B cell (primary cell): Measurements from ENCODE around the gene PTH1R. TPM values are rescaled to one million over a fixed set of nuclear protein-coding genes. Genes with fewer than 3 reads are reported as not detected.

Experiments used
- ATAC-seq: fragments of 200-7000 bp; cut with Tn5 transposase; one replicate; pipeline ENCODE4 v1.10.0; 2021; ENCODE audit warnings: low read depth, mild to moderate bottlenecking, moderate number of reproducible peaks, moderate library complexity
- CTCF ChIA-PET: fragments of 350-600 bp; sonication (Branson Sonifier 250); formaldehyde crosslinking; loops from one replicate; lab custom pipeline; 2021; ENCODE audit warnings: antibody characterized with exemption, inconsistent platforms; lab: Charles Lee
- POLR2A ChIA-PET: fragments of 350-600 bp; sonication (Branson Sonifier 250); formaldehyde crosslinking; loops from one replicate; lab custom pipeline; 2021; ENCODE audit warnings: antibody characterized with exemption; lab: Charles Lee
- DNase-seq: peaks from one replicate; pipeline ENCODE4 v3.0.0; 2013
- H2AFZ ChIP-seq: 2 replicates; pipeline ENCODE4 v1.6.1; 2012; ENCODE audit warnings: mild to moderate bottlenecking, low read depth, low read length; ENCODE audit not compliant: insufficient read depth, poor library complexity, severe bottlenecking
- H3K27ac ChIP-seq, 2 donors: 1 replicate in 1 of 2; 2 replicates in 1 of 2; pipeline ENCODE4 v1.5.1; 2012 to 2013; ENCODE audit warnings: low read length in 2 of 2, mild to moderate bottlenecking in 2 of 2, moderate library complexity in 1 of 2
- H3K27me3 ChIP-seq, 4 experiments: fragments of 200-600 bp in 1 of 4; sonication (generic) in 1 of 4; replicated peaks in 1 of 4; 1 replicate in 2 of 4; 2 replicates in 2 of 4; pipeline versions ENCODE4 v1.6.1 to v1.7.0; 2013 to 2016; ENCODE audit warnings: low read length in 3 of 4, mild to moderate bottlenecking in 2 of 4, mixed read lengths in 1 of 4, moderate library complexity in 1 of 4; ENCODE audit not compliant: insufficient read depth in 4 of 4, control insufficient read depth in 3 of 4; ENCODE audit errors: control extremely low read depth in 1 of 4
- H3K36me3 ChIP-seq, 2 experiments: replicated peaks in 1 of 2; 1 replicate in 1 of 2; 2 replicates in 1 of 2; pipeline versions ENCODE4 v1.6.1 to v1.7.1; 2013; ENCODE audit warnings: low read length in 1 of 2; ENCODE audit not compliant: insufficient read depth in 2 of 2, control insufficient read depth in 1 of 2; ENCODE audit errors: control extremely low read depth in 1 of 2, extremely low read depth in 1 of 2
- H3K4me1 ChIP-seq, 2 donors: fragments of 200-600 bp in 1 of 2; sonication (generic) in 1 of 2; 1 replicate in 1 of 2; 2 replicates in 1 of 2; pipeline versions ENCODE4 v1.5.1 to v1.6.1; 2013 to 2017; ENCODE audit warnings: low read length in 2 of 2; ENCODE audit not compliant: control insufficient read depth in 2 of 2, insufficient read depth in 2 of 2
- H3K4me2 ChIP-seq: replicated peaks from 2 replicates; pipeline ENCODE3; 2012; ENCODE audit warnings: mild to moderate bottlenecking, low read depth, low read length; ENCODE audit not compliant: poor library complexity, severe bottlenecking
- H3K4me3 ChIP-seq, 5 experiments: fragments of 200-600 bp in 1 of 5; sonication (generic) in 1 of 5; 1 replicate in 3 of 5; 2 replicates in 2 of 5; pipeline versions ENCODE4 v1.5.1 to v1.7.0; 2011 to 2016; ENCODE audit warnings: low read length in 4 of 5, mild to moderate bottlenecking in 4 of 5, low read depth in 2 of 5, control low read depth in 1 of 5, moderate library complexity in 1 of 5; ENCODE audit not compliant: insufficient read depth in 1 of 5; ENCODE audit errors: control extremely low read depth in 1 of 5, extremely low read depth in 1 of 5
- H3K79me2 ChIP-seq: fragments of 200-600 bp; sonication (generic); one replicate; pipeline ENCODE4 v1.6.0; 2016; ENCODE audit warnings: low read length; ENCODE audit not compliant: control insufficient read depth, insufficient read depth
- H3K9ac ChIP-seq: fragments of 200-600 bp; sonication (generic); 2 replicates; pipeline ENCODE4 v1.6.1; 2017; ENCODE audit warnings: mild to moderate bottlenecking, low read length, moderate library complexity
- H3K9me3 ChIP-seq, 3 donors: one replicate each; pipeline versions ENCODE4 v1.6.1 to v1.7.1; 2013; ENCODE audit warnings: low read length in 2 of 3; ENCODE audit not compliant: control insufficient read depth in 2 of 3, insufficient read depth in 1 of 3; ENCODE audit errors: control extremely low read depth in 1 of 3
- H4K20me1 ChIP-seq: 2 replicates; pipeline ENCODE4 v1.6.0; 2012; ENCODE audit warnings: mild to moderate bottlenecking, low read length; ENCODE audit not compliant: insufficient read depth, control insufficient read depth, poor library complexity, severe bottlenecking
- H3K27ac Mint-ChIP-seq: one replicate; pipeline ENCODE4 v1.8.0; 2021; ENCODE audit warnings: mixed read lengths
- H3K27me3 Mint-ChIP-seq: one replicate; pipeline ENCODE4 v1.8.0; 2021; ENCODE audit warnings: mixed read lengths
- H3K4me1 Mint-ChIP-seq: one replicate; pipeline ENCODE4 v1.8.0; 2021; ENCODE audit warnings: mixed read lengths
- H3K4me3 Mint-ChIP-seq: one replicate; pipeline ENCODE4 v1.8.0; 2021; ENCODE audit warnings: mixed read lengths
- H3K9me3 Mint-ChIP-seq: one replicate; pipeline ENCODE4 v1.8.0; 2022; ENCODE audit warnings: mixed read lengths; ENCODE audit not compliant: insufficient read depth
- CTCF ChIP-seq: fragments of 200-600 bp; IDR thresholded peaks from one replicate; pipeline ENCODE4 v1.8.0; 2022; ENCODE audit warnings: antibody characterized with exemption, mild to moderate bottlenecking
- EZH2 ChIP-seq: IDR thresholded peaks from 2 replicates; pipeline ENCODE4 v1.6.1; 2012; ENCODE audit warnings: borderline replicate concordance, low read depth, mild to moderate bottlenecking, moderate library complexity, low read length; ENCODE audit not compliant: insufficient read depth, poor library complexity, severe bottlenecking
- WGBS: methylation state at CpG from one replicate; pipeline ENCODE4 v1.1.5; 2013; ENCODE audit warnings: missing lambda C conversion rate; ENCODE audit not compliant: insufficient coverage; 5-methylcytosine and 5-hydroxymethylcytosine counted together
- intact Hi-C: fragments of 100-400 bp; cut with micrococcal nuclease; formaldehyde crosslinking; loops from one replicate; pipeline ENCODE4 v1.10.0; 2022
- polyA plus RNA-seq: library from polyadenylated mRNA; depleted of rRNA; stranded (reverse); fragments of >200 nt; gene quantifications from 2 replicates; pipeline ENCODE4 v1.2.3, GENCODE V29; 2012
- total RNA-seq, 2 donors: library from RNA; stranded (reverse); fragments of 120-200 nt in 1 of 2; gene quantifications; 1 replicate in 1 of 2; 2 replicates in 1 of 2; pipeline versions ENCODE4 v1.2.3 to v1.2.4, GENCODE V29; 2013 to 2022

The PTH1R gene
- total and polyA plus RNA-seq, 2 donors (not counting 1 experiment from before 2014, with no cell fraction given) = not detected

DNA sequence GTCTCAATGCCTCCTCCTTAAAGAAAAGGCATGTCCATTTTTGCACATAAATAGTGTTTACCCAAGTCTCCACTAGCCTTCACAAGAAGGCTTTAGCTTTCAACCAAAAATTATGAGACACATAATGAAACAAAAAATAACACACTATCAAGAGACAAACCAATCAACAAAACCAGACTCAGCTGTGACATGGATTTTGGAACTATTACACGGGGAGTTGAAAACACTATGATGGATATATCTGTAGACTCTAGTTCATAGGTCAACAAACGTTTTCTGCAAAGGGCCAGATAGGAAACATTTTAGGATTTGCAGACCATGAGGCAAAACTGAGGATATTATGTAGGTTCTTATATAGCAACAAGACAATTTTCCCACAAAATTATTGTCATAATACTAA, 39.2 kb upstream of the PTH1R start:
- Mint-ChIP-seq H3K9me3 (peaks cover 19% of the 10 kb centered on the region), H3K27me3 (no peaks in the 10 kb centered on the region), H3K4me1 (no peaks in the 10 kb centered on the region), H3K4me3 (no peak overlapping the region), H3K27ac (no peak overlapping the region)
- no peaks in the 10 kb centered on the region for H3K4me1 ChIP-seq
- ATAC-seq = no peak
- DNase-seq = no peak
- ChIA-PET CTCF (interaction anchor here (1.1 kb wide), 1 partner anchor 8 kb away, joined by 3 read pairs; no protein-coding TSS in a partner anchor), POLR2A (no interaction called here)
- no peaks in the 10 kb centered on the region for H3K79me2 ChIP-seq
- intact Hi-C loops = no loop called here
- WGBS = no CpG with 5 or more reads among the region's 2 CpGs
- H3K4me3 ChIP-seq = no peak overlapping the region
- no peaks in the 10 kb centered on the region for H4K20me1 ChIP-seq
- H3K4me2 ChIP-seq = no peak overlapping the region
- H2AFZ ChIP-seq = no peak overlapping the region
- H3K9ac ChIP-seq = no peak overlapping the region
- no peak overlapping the region for H3K27ac ChIP-seq
- H3K27me3 ChIP-seq = no peaks in the 10 kb centered on the region
- TF ChIP-seq CTCF = no peak
- TF ChIP-seq EZH2 = no peak
- H3K36me3 ChIP-seq = no peaks in the 10 kb centered on the region
- H3K9me3 ChIP-seq = peaks cover 17 to 37% (median 24%) of the 10 kb centered on the region in 3 donors

GRCh38 chr3:46840491-46840890, 37.0 kb upstream of the PTH1R start:
- ChIA-PET CTCF (no interaction called here), POLR2A (no interaction called here)
- ATAC-seq (no peak), DNase-seq (no peak)
- intact Hi-C loops = no loop called here
- Mint-ChIP-seq H3K27ac (no peak overlapping the region), H3K4me3 (no peak overlapping the region), H3K9me3 (peaks cover 20% of the 10 kb centered on the region), H3K27me3 (no peaks in the 10 kb centered on the region), H3K4me1 (peaks cover 2% of the 10 kb centered on the region)
- no peak overlapping the region for H3K27ac ChIP-seq
- H3K4me1 ChIP-seq = peaks cover 5 to 7% of the 10 kb centered on the region in 2 donors
- H3K36me3 ChIP-seq = no peaks in the 10 kb centered on the region
- peaks cover 17 to 37% (median 24%) of the 10 kb centered on the region in 3 donors for H3K9me3 ChIP-seq
- no peaks in the 10 kb centered on the region for H3K79me2 ChIP-seq
- no CpG with 5 or more reads among the region's 1 CpG for WGBS
- no peak overlapping the region for H3K4me2 ChIP-seq
- H4K20me1 ChIP-seq = no peaks in the 10 kb centered on the region
- H3K27me3 ChIP-seq = no peaks in the 10 kb centered on the region
- no peak overlapping the region for H3K4me3 ChIP-seq
- no peak overlapping the region for H2AFZ ChIP-seq
- TF ChIP-seq CTCF = no peak
- no peak for TF ChIP-seq EZH2
- no peak overlapping the region for H3K9ac ChIP-seq
